CD4-positive, alpha-beta T cell (primary cell): ENCODE results near the gene EIF4B. TPM values are rescaled to one million over a fixed set of nuclear protein-coding genes. Genes with fewer than 3 reads are reported as not detected.

Experiments used
- ATAC-seq: fragments of 200-7000 bp; cut with Tn5 transposase; one replicate; pipeline ENCODE4 v1.10.0; 2022; ENCODE audit warnings: mild to moderate bottlenecking; ENCODE audit not compliant: poor library complexity
- CTCF ChIA-PET: fragments of 350-600 bp; sonication (Branson Sonifier 250); formaldehyde crosslinking; loops from one replicate; lab custom pipeline; 2021; ENCODE audit warnings: antibody characterized with exemption, inconsistent platforms; lab: Charles Lee
- POLR2A ChIA-PET: fragments of 350-600 bp; sonication (Branson Sonifier 250); formaldehyde crosslinking; loops from one replicate; lab custom pipeline; 2021; ENCODE audit warnings: antibody characterized with exemption, inconsistent platforms; lab: Charles Lee
- DNase-seq, 14 experiments: peaks; one replicate each; pipeline ENCODE4 v3.0.0-alpha.2; 2013 to 2020; ENCODE audit warnings: mixed read lengths in 2 of 14
- H3K27ac ChIP-seq, 2 donors: one replicate each; pipeline versions ENCODE4 v1.5.1 to v1.7.0; 2013; ENCODE audit warnings: low read length in 2 of 2, low read depth in 1 of 2, mild to moderate bottlenecking in 1 of 2
- H3K27me3 ChIP-seq, 2 experiments: 1 replicate in 1 of 2; 2 replicates in 1 of 2; pipeline versions ENCODE4 v1.6.1 to v1.7.0; 2013; ENCODE audit warnings: low read length in 2 of 2, control low read depth in 1 of 2, mild to moderate bottlenecking in 1 of 2, moderate library complexity in 1 of 2; ENCODE audit not compliant: insufficient read depth in 2 of 2, control insufficient read depth in 1 of 2
- H3K36me3 ChIP-seq: one replicate; pipeline ENCODE4 v1.6.1; 2013; ENCODE audit warnings: low read length, control low read depth; ENCODE audit not compliant: insufficient read depth
- H3K4me1 ChIP-seq: one replicate; pipeline ENCODE4 v1.6.1; 2013; ENCODE audit warnings: low read length, control low read depth; ENCODE audit not compliant: insufficient read depth
- H3K4me3 ChIP-seq: one replicate; pipeline ENCODE4 v1.5.1; 2013; ENCODE audit warnings: mild to moderate bottlenecking, low read length, moderate library complexity
- H3K9me3 ChIP-seq, 2 experiments: 1 replicate in 1 of 2; 2 replicates in 1 of 2; pipeline versions ENCODE4 v1.6.1 to v1.7.0; 2013; ENCODE audit warnings: low read length in 2 of 2, mild to moderate bottlenecking in 2 of 2, control low read depth in 1 of 2, moderate library complexity in 1 of 2; ENCODE audit not compliant: control insufficient read depth in 1 of 2, insufficient read depth in 1 of 2
- H3K27ac Mint-ChIP-seq: one replicate; pipeline ENCODE4 v1.8.0; 2020; ENCODE audit warnings: mixed read lengths
- H3K27me3 Mint-ChIP-seq: one replicate; pipeline ENCODE4 v1.8.0; 2021; ENCODE audit warnings: mixed read lengths
- H3K36me3 Mint-ChIP-seq: one replicate; pipeline ENCODE4 v1.8.0; 2021; ENCODE audit warnings: low read depth, mixed read lengths
- H3K4me1 Mint-ChIP-seq: one replicate; pipeline ENCODE4 v1.8.0; 2021; ENCODE audit warnings: low read depth, mixed read lengths
- H3K4me3 Mint-ChIP-seq: one replicate; pipeline ENCODE4 v1.8.0; 2020; ENCODE audit warnings: mild to moderate bottlenecking, mixed read lengths
- H3K9me3 Mint-ChIP-seq: one replicate; pipeline ENCODE4 v1.8.0; 2020; ENCODE audit warnings: mixed read lengths
- intact Hi-C, 2 experiments: fragments of 100-400 bp; cut with DNase I in 1 of 2; cut with micrococcal nuclease in 1 of 2; formaldehyde crosslinking; loops; one replicate each; pipeline versions ENCODE4 v1.15.1 to v1.9.0; 2023 to 2025; cut with DNase I, micrococcal nuclease
- total RNA-seq, 174 experiments: library from RNA in 2 of 174; stranded (reverse) in 2 of 174; gene quantifications; one replicate each; pipeline ENCODE4 v1.2.3 and lab custom pipeline; 2021 to 2026
- TF ChIP-seq, protein P1 (sequence below): fragments of 200-600 bp; IDR thresholded peaks from one replicate; pipeline ENCODE4 v1.8.0; 2022; ENCODE audit warnings: antibody characterized with exemption, mild to moderate bottlenecking

EIF4B gene
- total RNA-seq, 2 experiments from 2014 or later = 794 to 806 TPM

DNA sequence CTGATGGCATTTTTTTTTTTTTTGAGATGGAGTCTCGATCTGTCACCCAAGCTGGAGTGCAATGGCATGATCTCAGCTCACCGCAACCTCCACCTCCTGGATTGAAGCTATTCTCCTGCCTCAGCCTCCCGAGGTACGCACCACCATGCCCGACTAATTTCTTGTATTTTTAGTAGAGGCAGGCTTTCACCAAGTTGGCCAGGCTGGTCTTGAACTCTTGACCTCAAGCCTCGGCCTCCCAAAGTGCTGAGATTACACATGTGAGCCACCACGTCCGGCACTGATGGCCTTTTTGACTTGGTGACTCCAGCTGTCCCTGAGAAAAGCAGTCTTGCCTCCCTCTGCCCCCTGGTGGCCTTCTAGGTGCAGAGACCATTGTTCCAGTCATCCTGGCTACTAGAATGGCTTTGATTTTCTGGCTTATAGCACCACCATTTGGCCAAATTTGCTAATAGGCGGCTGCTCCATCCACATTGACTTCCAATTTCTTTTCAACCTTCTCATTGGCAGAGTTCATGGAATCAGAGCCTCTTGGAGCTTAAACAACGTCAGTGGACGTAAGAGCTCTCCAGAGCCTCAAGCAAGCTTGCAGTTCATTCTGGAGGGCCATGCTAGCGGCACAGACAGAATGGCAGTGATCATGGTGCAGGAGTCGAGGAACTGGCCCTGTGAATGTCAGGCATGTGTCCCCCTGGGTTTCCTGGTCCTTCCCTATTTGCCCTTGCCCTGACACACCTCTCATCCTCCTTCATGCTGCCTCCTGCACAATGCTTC, 25.4 kb upstream of the EIF4B start:
- H3K4me3 ChIP-seq = no peak overlapping the region
- ChIA-PET POLR2A (interaction anchor here (1.7 kb wide), 1 partner anchor 96 kb away, joined by 11 read pairs; no protein-coding TSS in a partner anchor), CTCF (interaction anchor here (0.8 to 5.8 kb wide), 15 partner anchors 9 to 607 kb away, joined by 3 to 53 read pairs (median 4); no protein-coding TSS in a partner anchor)
- H3K4me1 Mint-ChIP-seq = no peaks in the 10 kb centered on the region
- peak; percentile 64 to 91 (median 76) for DNase-seq
- H3K27me3 Mint-ChIP-seq = peaks cover 54% of the 10 kb centered on the region
- H3K36me3 ChIP-seq = no peaks in the 10 kb centered on the region
- ATAC-seq = peak; percentile 97
- no peaks in the 10 kb centered on the region for H3K9me3 ChIP-seq
- peaks cover 3% of the 10 kb centered on the region for H3K4me1 ChIP-seq
- peaks cover 0 to 4% of the 10 kb centered on the region in 2 experiments for H3K27me3 ChIP-seq
- H3K27ac Mint-ChIP-seq = no peak overlapping the region
- intact Hi-C loops = loop anchor here (1.0 to 2.0 kb wide), 6 partner anchors 97 to 824 kb away; no protein-coding TSS in a partner anchor
- H3K36me3 Mint-ChIP-seq = no peaks in the 10 kb centered on the region
- TF ChIP-seq, protein P1, sequence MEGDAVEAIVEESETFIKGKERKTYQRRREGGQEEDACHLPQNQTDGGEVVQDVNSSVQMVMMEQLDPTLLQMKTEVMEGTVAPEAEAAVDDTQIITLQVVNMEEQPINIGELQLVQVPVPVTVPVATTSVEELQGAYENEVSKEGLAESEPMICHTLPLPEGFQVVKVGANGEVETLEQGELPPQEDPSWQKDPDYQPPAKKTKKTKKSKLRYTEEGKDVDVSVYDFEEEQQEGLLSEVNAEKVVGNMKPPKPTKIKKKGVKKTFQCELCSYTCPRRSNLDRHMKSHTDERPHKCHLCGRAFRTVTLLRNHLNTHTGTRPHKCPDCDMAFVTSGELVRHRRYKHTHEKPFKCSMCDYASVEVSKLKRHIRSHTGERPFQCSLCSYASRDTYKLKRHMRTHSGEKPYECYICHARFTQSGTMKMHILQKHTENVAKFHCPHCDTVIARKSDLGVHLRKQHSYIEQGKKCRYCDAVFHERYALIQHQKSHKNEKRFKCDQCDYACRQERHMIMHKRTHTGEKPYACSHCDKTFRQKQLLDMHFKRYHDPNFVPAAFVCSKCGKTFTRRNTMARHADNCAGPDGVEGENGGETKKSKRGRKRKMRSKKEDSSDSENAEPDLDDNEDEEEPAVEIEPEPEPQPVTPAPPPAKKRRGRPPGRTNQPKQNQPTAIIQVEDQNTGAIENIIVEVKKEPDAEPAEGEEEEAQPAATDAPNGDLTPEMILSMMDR = peak; percentile 99
- no peak overlapping the region for H3K27ac ChIP-seq
- no peak overlapping the region for H3K4me3 Mint-ChIP-seq
- H3K9me3 Mint-ChIP-seq = no peaks in the 10 kb centered on the region

GRCh38 chr12:52984136-52984535, 22.1 kb upstream of the EIF4B start:
- Histone ChIP-seq H3K27me3 (peaks cover 0 to under 1% of the 10 kb centered on the region in 2 experiments), H3K4me3 (no peak overlapping the region), H3K4me1 (peaks cover 3% of the 10 kb centered on the region), H3K27ac (no peak overlapping the region), H3K9me3 (no peaks in the 10 kb centered on the region), H3K36me3 (no peaks in the 10 kb centered on the region)
- peaks cover 26% of the 10 kb centered on the region for H3K27me3 Mint-ChIP-seq
- ATAC-seq (no peak), DNase-seq (no peak)
- TF ChIP-seq, protein P1 = no peak
- intact Hi-C loops = no loop called here
- no peak overlapping the region for H3K27ac Mint-ChIP-seq
- no peaks in the 10 kb centered on the region for H3K36me3 Mint-ChIP-seq
- H3K9me3 Mint-ChIP-seq = no peaks in the 10 kb centered on the region
- ChIA-PET POLR2A (no interaction called here), CTCF (no interaction called here)
- H3K4me1 Mint-ChIP-seq = no peaks in the 10 kb centered on the region
- no peak overlapping the region for H3K4me3 Mint-ChIP-seq

- Mint-ChIP-seq H3K27ac (no peak overlapping the region), H3K36me3 (no peaks in the 10 kb centered on the region), H3K4me3 (no peak overlapping the region), H3K27me3 (peaks cover 9% of the 10 kb centered on the region), H3K9me3 (no peaks in the 10 kb centered on the region), H3K4me1 (no peaks in the 10 kb centered on the region)
- no peak overlapping the region for H3K27ac ChIP-seq
- TF ChIP-seq, protein P1 = no peak
- H3K4me3 ChIP-seq = no peak overlapping the region
- DNase-seq (no peak), ATAC-seq (no peak)
- no peaks in the 10 kb centered on the region for H3K36me3 ChIP-seq
- H3K4me1 ChIP-seq = no peaks in the 10 kb centered on the region
- intact Hi-C loops = no loop called here
- no peaks in the 10 kb centered on the region for H3K27me3 ChIP-seq
- POLR2A ChIA-PET = no interaction called here
- H3K9me3 ChIP-seq = no peaks in the 10 kb centered on the region
- CTCF ChIA-PET = no interaction called here
These were observed 17.4 kb upstream of the EIF4B start for GRCh38 chr12:52988898-52989297.
